Astrocyte (in vitro differentiated cells and primary cell): Measurements from ENCODE around the gene GRK5. TPM values are rescaled to one million over a fixed set of nuclear protein-coding genes. Genes with fewer than 3 reads are reported as not detected.

Source experiments
- DNase-seq: peaks from one replicate; pipeline ENCODE4 v3.0.0-alpha.2; 2010; ENCODE audit warnings: low read depth
- FAIRE-seq: peaks from 2 replicates; lab custom pipeline; 2011; peaks lifted over from hg19 to GRCh38; lab: Jason Lieb, UNC
- H2AFZ ChIP-seq: 2 replicates; pipeline ENCODE4 v1.6.0; 2012; ENCODE audit warnings: low read depth, low read length, inconsistent platforms
- H3K27ac ChIP-seq: 2 replicates; pipeline ENCODE4 v1.5.1; 2011; ENCODE audit warnings: low read depth, low read length, inconsistent platforms
- H3K27me3 ChIP-seq: 2 replicates; pipeline ENCODE4 v1.6.0; 2011; ENCODE audit warnings: low read length, inconsistent platforms; ENCODE audit not compliant: insufficient read depth
- H3K36me3 ChIP-seq: 2 replicates; pipeline ENCODE4 v1.5.1; 2011; ENCODE audit warnings: low read length, inconsistent platforms; ENCODE audit not compliant: insufficient read depth
- H3K4me1 ChIP-seq: 2 replicates; pipeline ENCODE4 v1.5.1; 2011; ENCODE audit warnings: low read length, inconsistent platforms; ENCODE audit not compliant: insufficient read depth
- H3K4me2 ChIP-seq: 2 replicates; pipeline ENCODE4 v1.6.0; 2012; ENCODE audit warnings: low read length, inconsistent platforms
- H3K4me3 ChIP-seq: 2 replicates; pipeline ENCODE4 v1.5.1; 2011; ENCODE audit warnings: low read depth, mild to moderate bottlenecking, low read length, inconsistent platforms; ENCODE audit not compliant: insufficient read depth
- H3K79me2 ChIP-seq: 2 replicates; pipeline ENCODE4 v1.6.0; 2012; ENCODE audit warnings: mild to moderate bottlenecking, low read length, inconsistent platforms; ENCODE audit not compliant: insufficient read depth
- H3K9ac ChIP-seq: 2 replicates; pipeline ENCODE4 v1.6.0; 2012; ENCODE audit warnings: mild to moderate bottlenecking, low read length, inconsistent platforms
- H3K9me3 ChIP-seq: 2 replicates; pipeline ENCODE4 v1.5.1; 2012; ENCODE audit warnings: low read depth, mild to moderate bottlenecking, low read length, inconsistent platforms; ENCODE audit not compliant: insufficient read depth
- H4K20me1 ChIP-seq: 2 replicates; pipeline ENCODE4 v1.6.0; 2012; ENCODE audit warnings: low read length, inconsistent platforms; ENCODE audit not compliant: insufficient read depth
- H3K27ac Mint-ChIP-seq: one replicate; pipeline ENCODE4 v1.8.0; 2021; ENCODE audit warnings: mild to moderate bottlenecking, mixed read lengths; ENCODE audit not compliant: unreplicated experiment
- H3K27me3 Mint-ChIP-seq: one replicate; pipeline ENCODE4 v1.8.0; 2021; ENCODE audit warnings: low read depth, mixed read lengths; ENCODE audit not compliant: unreplicated experiment
- H3K36me3 Mint-ChIP-seq: one replicate; pipeline ENCODE4 v1.8.0; 2021; ENCODE audit warnings: low read depth, mixed read lengths; ENCODE audit not compliant: unreplicated experiment
- H3K4me1 Mint-ChIP-seq: one replicate; pipeline ENCODE4 v1.8.0; 2021; ENCODE audit warnings: low read depth, mixed read lengths; ENCODE audit not compliant: unreplicated experiment
- H3K4me3 Mint-ChIP-seq: one replicate; pipeline ENCODE4 v1.8.0; 2021; ENCODE audit warnings: mild to moderate bottlenecking, moderate library complexity, mixed read lengths; ENCODE audit not compliant: unreplicated experiment
- H3K9me3 Mint-ChIP-seq: one replicate; pipeline ENCODE4 v1.8.0; 2021; ENCODE audit warnings: mild to moderate bottlenecking, mixed read lengths; ENCODE audit not compliant: unreplicated experiment
- CTCF ChIP-seq: IDR thresholded peaks from 2 replicates; pipeline ENCODE4 v1.5.1; 2011; ENCODE audit warnings: low read depth, mild to moderate bottlenecking, inconsistent platforms, low read length, moderate library complexity; ENCODE audit not compliant: insufficient read depth
- EZH2 ChIP-seq: IDR thresholded peaks from 2 replicates; pipeline ENCODE4 v1.6.1; 2012; ENCODE audit warnings: mild to moderate bottlenecking, low read length, inconsistent platforms; ENCODE audit not compliant: insufficient read depth
- total RNA-seq: library from RNA; stranded (reverse); gene quantifications from 2 replicates; pipeline ENCODE4 v1.2.1, GENCODE V29; 2021

GRK5 gene
- total RNA-seq, 1 donor from 2014 or later: 8.5 TPM

- Histone ChIP-seq H3K9ac (no peak overlapping the region), H3K36me3 (peaks cover 42% of the 10 kb centered on the region), H3K9me3 (no peaks in the 10 kb centered on the region), H4K20me1 (peaks cover 28% of the 10 kb centered on the region), H3K4me2 (no peak overlapping the region), H3K4me3 (no peak overlapping the region), H3K27me3 (no peaks in the 10 kb centered on the region), H3K4me1 (peaks cover 14% of the 10 kb centered on the region), H2AFZ (no peak overlapping the region), H3K79me2 (peaks cover 56% of the 10 kb centered on the region), H3K27ac (no peak overlapping the region)
- no peaks in the 10 kb centered on the region for H3K27me3 Mint-ChIP-seq
- TF ChIP-seq CTCF: no peak
- TF ChIP-seq EZH2: no peak
- no peak for DNase-seq
- no peaks in the 10 kb centered on the region for H3K9me3 Mint-ChIP-seq
- H3K4me1 Mint-ChIP-seq: peaks cover 18% of the 10 kb centered on the region
- no peak overlapping the region for H3K27ac Mint-ChIP-seq
- no peak overlapping the region for H3K4me3 Mint-ChIP-seq
- FAIRE-seq: no peak
- H3K36me3 Mint-ChIP-seq: peaks cover 12% of the 10 kb centered on the region
Measured at GRCh38 chr10:119174109-119174508, 33.3 kb upstream of the GRK5 start.

- H2AFZ ChIP-seq: no peak overlapping the region
- no peaks in the 10 kb centered on the region for H3K9me3 ChIP-seq
- H3K27ac ChIP-seq: no peak overlapping the region
- no peaks in the 10 kb centered on the region for H3K27me3 ChIP-seq
- H3K4me1 Mint-ChIP-seq: peaks cover 18% of the 10 kb centered on the region
- H3K9ac ChIP-seq: peak overlapping the region; percentile 33
- H3K4me1 ChIP-seq: peaks cover 15% of the 10 kb centered on the region
- H3K9me3 Mint-ChIP-seq: no peaks in the 10 kb centered on the region
- DNase-seq: no peak
- H3K4me3 Mint-ChIP-seq: peak overlapping the region; percentile 97
- no peak overlapping the region for H3K27ac Mint-ChIP-seq
- peaks cover 28% of the 10 kb centered on the region for H4K20me1 ChIP-seq
- H3K36me3 ChIP-seq: peaks cover 28% of the 10 kb centered on the region
- peaks cover 55% of the 10 kb centered on the region for H3K79me2 ChIP-seq
- peak overlapping the region; percentile 94 for H3K4me2 ChIP-seq
- FAIRE-seq: no peak
- no peaks in the 10 kb centered on the region for H3K27me3 Mint-ChIP-seq
- TF ChIP-seq CTCF (no peak), EZH2 (no peak)
- H3K4me3 ChIP-seq: no peak overlapping the region
- H3K36me3 Mint-ChIP-seq: peaks cover 8% of the 10 kb centered on the region
Measured at GRCh38 chr10:119176166-119176565, 31.2 kb upstream of the GRK5 start.

GRCh38 chr10:119177708-119178371 is 29.5 kb upstream of the GRK5 start:
- FAIRE-seq: no peak
- H3K4me2 ChIP-seq: peak overlapping the region; percentile 94
- peak overlapping the region; percentile 96 for H3K4me3 ChIP-seq
- H3K36me3 ChIP-seq: peaks cover 14% of the 10 kb centered on the region
- H4K20me1 ChIP-seq: peaks cover 24% of the 10 kb centered on the region
- H3K9ac ChIP-seq: peak overlapping the region; percentile 97
- no peak for TF ChIP-seq EZH2
- no peak for TF ChIP-seq CTCF
- H3K4me3 Mint-ChIP-seq: peak overlapping the region; percentile 97
- H3K27me3 ChIP-seq: no peaks in the 10 kb centered on the region
- peaks cover 4% of the 10 kb centered on the region for H3K36me3 Mint-ChIP-seq
- no peaks in the 10 kb centered on the region for H3K9me3 Mint-ChIP-seq
- H3K4me1 Mint-ChIP-seq: peaks cover 12% of the 10 kb centered on the region
- peaks cover 49% of the 10 kb centered on the region for H3K79me2 ChIP-seq
- H3K9me3 ChIP-seq: no peaks in the 10 kb centered on the region
- H2AFZ ChIP-seq: peak overlapping the region; percentile 98
- H3K27ac Mint-ChIP-seq: peak overlapping the region; percentile 97
- H3K27me3 Mint-ChIP-seq: no peaks in the 10 kb centered on the region
- peak overlapping the region; percentile 96 for H3K27ac ChIP-seq
- H3K4me1 ChIP-seq: peaks cover 8% of the 10 kb centered on the region
- no peak for DNase-seq
